Duodenal mucosa (tissue), 2 donors: ENCODE data around the gene CPS1.

Experiments
- H3K27ac ChIP-seq: one replicate; pipeline ENCODE4 v1.7.0; 2013; ENCODE audit warnings: low read depth, low read length
- H3K27me3 ChIP-seq, 2 donors: one replicate each; pipeline ENCODE4 v1.7.0; 2013; ENCODE audit warnings: low read length in 2 of 2, control low read depth in 1 of 2; ENCODE audit not compliant: insufficient read depth in 2 of 2, control insufficient read depth in 1 of 2
- H3K36me3 ChIP-seq, 2 donors: one replicate each; pipeline ENCODE4 v1.7.0; 2013; ENCODE audit warnings: low read length in 2 of 2, control low read depth in 1 of 2; ENCODE audit not compliant: insufficient read depth in 2 of 2, control insufficient read depth in 1 of 2
- H3K4me1 ChIP-seq, 2 donors: one replicate each; pipeline ENCODE4 v1.7.0; 2013; ENCODE audit warnings: low read length in 2 of 2, control low read depth in 1 of 2; ENCODE audit not compliant: insufficient read depth in 2 of 2, control insufficient read depth in 1 of 2
- H3K4me3 ChIP-seq, 2 donors: one replicate each; pipeline ENCODE4 v1.7.0; 2013; ENCODE audit warnings: low read length in 2 of 2, low read depth in 1 of 2
- H3K9ac ChIP-seq, 2 donors: one replicate each; pipeline ENCODE4 v1.7.0; 2013; ENCODE audit warnings: low read length in 2 of 2, low read depth in 1 of 2
- H3K9me3 ChIP-seq, 2 donors: one replicate each; pipeline ENCODE4 v1.7.0; 2013; ENCODE audit warnings: low read length in 2 of 2, control low read depth in 1 of 2; ENCODE audit not compliant: control insufficient read depth in 1 of 2

CPS1 gene

DNA sequence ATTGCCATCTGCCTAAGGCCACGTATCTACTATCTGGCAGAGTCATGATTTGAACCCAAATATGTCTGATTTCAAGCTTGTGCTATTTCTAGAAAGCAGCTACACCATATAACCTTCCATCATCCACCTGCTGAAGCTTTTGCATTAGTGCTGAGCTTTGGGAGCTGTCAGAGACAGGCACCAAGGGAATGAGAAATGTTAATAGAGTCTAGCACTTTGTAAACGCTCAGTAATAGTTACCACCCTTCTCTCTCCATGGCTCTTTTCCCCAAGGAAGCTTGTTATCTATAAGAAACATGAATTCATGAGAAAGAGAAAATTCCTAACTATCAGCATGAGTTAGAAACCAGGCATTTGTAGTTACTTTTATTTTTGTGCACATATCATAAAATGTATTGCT is 151.5 kb downstream of the CPS1 start:
- Histone ChIP-seq H3K27ac (no peak overlapping the region), H3K27me3 (no peaks in the 10 kb centered on the region), H3K9ac (no peak overlapping the region), H3K36me3 (no peaks in the 10 kb centered on the region), H3K4me1 (no peaks in the 10 kb centered on the region), H3K4me3 (no peak overlapping the region), H3K9me3 (no peaks in the 10 kb centered on the region)

DNA sequence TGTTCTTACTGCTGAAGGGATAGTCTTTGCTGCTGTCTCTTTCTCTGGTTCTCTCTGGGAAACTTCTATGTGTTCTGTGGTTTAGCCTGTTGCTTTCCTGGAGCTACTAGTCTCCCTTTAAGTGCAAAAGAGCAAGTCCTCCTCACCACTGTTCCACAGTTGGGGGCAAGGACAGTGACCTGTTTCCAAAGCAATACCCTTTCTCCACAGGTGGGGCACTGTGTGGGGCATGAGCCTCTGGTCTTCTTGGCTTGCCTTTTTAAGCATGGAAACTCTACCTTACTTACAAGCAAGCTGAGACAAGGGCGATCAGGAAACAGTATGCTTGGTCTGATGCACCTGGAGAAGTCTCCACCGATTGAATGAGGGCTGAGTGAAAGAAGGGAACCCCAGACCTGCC is 156.7 kb downstream of the CPS1 start:
- Histone ChIP-seq H3K9ac (no peak overlapping the region), H3K4me3 (no peak overlapping the region), H3K9me3 (no peaks in the 10 kb centered on the region), H3K4me1 (no peaks in the 10 kb centered on the region), H3K27me3 (no peaks in the 10 kb centered on the region), H3K36me3 (no peaks in the 10 kb centered on the region), H3K27ac (no peak overlapping the region)

DNA sequence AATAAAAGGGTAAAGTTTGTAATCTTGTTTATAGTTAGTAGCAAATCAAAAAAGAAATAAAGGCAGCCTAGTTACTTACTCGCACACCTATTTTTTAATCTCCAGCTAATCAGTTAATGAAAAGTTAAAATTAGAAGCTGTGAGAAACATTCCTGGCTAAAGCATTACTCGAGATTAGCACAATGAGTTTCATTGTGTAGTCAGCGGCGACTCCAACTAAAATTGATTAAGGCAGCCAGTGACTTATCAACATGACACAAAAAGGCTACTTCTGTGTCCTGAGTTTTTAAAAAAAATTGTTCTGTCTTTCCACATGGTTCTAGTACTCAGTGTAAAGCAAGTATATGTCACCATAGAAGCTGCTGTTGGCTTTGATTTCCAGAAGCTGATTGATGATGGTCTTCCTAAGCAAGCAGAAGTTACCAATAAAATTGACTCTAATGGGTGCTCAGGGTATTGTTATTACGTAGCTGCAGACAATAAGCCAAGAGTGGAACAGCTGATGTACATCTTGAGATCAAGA is 159.2 kb downstream of the CPS1 start:
- no peak overlapping the region for H3K9ac ChIP-seq
- no peak overlapping the region for H3K4me3 ChIP-seq
- no peaks in the 10 kb centered on the region for H3K27me3 ChIP-seq
- no peaks in the 10 kb centered on the region for H3K9me3 ChIP-seq
- H3K36me3 ChIP-seq = no peaks in the 10 kb centered on the region
- H3K27ac ChIP-seq = no peak overlapping the region
- H3K4me1 ChIP-seq = no peaks in the 10 kb centered on the region

DNA sequence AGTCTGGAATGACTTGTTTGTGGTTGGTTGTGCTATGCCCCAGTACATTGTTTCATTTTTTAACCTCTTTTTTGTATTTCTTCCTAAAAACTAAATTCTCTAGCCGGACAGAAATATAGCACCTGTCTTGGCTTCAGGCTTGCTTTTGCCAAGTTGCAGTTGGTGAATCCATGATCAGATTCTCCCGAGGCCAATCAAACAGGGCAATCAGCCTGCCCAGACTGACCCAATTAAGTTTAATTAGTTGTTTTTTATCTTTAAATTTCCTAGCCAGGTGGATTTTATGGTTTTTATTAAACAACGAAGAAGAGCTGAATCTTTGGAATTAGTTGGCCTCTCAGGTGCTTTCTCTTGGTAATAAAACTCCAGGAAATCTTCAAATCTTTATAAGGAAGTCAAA is 162.1 kb downstream of the CPS1 start:
- Histone ChIP-seq H3K27me3 (no peaks in the 10 kb centered on the region), H3K4me1 (no peaks in the 10 kb centered on the region), H3K4me3 (no peak overlapping the region), H3K9ac (no peak overlapping the region), H3K27ac (no peak overlapping the region), H3K9me3 (no peaks in the 10 kb centered on the region), H3K36me3 (no peaks in the 10 kb centered on the region)

GRCh38 chr2:210722092-210722491 is 165.7 kb downstream of the CPS1 start:
- Histone ChIP-seq H3K9ac (no peak overlapping the region), H3K27ac (no peak overlapping the region), H3K36me3 (no peaks in the 10 kb centered on the region), H3K4me3 (no peak overlapping the region), H3K9me3 (no peaks in the 10 kb centered on the region), H3K4me1 (no peaks in the 10 kb centered on the region), H3K27me3 (no peaks in the 10 kb centered on the region)

- Histone ChIP-seq H3K27ac (no peak overlapping the region), H3K36me3 (no peaks in the 10 kb centered on the region), H3K27me3 (no peaks in the 10 kb centered on the region), H3K9ac (no peak overlapping the region), H3K4me3 (no peak overlapping the region), H3K4me1 (no peaks in the 10 kb centered on the region), H3K9me3 (no peaks in the 10 kb centered on the region)
These were observed 171.2 kb downstream of the CPS1 start for GRCh38 chr2:210727549-210727948.
